ENCODE results near the gene OR10G3. TPM values are rescaled to one million over a fixed set of nuclear protein-coding genes. Genes with fewer than 3 reads are reported as not detected.

Gene OR10G3
- total and polyA plus RNA-seq, 2 of the 13 experiments (the other 11 are each of a cell fraction or from before 2014, with no cell fraction given), result not detected

DNA sequence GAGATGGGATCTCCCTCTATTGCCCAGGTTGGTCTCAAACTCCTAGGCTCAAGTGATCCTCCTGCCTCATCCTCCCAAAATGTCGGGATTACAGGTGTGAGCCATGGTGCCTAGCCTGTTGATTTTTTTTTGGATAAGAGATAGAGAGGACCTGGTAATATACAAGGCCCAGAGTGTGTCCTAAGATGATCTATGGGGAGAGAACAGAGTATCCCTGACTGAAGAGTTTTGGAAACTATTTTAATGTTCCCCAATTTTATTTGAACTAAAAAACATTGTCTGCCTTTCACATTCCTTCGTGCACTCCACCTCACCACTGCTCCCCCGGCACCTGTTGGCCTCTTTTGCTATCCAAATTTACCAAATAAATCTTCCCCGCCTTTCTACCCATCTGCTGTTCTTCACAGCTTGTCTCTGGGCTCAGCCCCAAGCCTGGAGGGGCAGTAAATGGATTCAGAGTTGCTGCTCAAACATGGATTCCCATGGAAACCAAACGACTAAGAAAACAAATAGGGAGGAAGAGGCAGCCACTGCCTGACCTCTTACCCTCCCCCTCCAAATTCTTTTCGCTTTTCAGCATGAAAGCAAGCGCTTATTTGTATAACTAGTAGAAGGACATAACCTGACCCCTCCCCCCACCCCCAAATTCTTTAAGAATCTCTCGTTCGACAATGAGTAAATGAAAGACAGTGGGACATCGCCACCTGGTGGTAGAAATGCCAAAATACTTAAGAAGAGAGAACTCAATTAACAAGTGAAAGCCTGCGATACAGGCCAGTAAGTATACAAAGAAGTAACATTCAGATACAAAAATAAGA lies 22.6 kb downstream of the OR10G3 start (continued):
- TF ChIP-seq TSC22D2 (CRISPR knock-in tag; IDR thresholded peaks at IDR 0.05; ENCODE audit: borderline replicate concordance) (no peak), ZNF878 (CRISPR knock-in tag; IDR thresholded peaks at IDR 0.05) (0 out of 2 replicates have a peak, but pooled peaks have one; percentile 8), CEBPG (CRISPR knock-in tag; IDR thresholded peaks at IDR 0.05) (no peak; the same call in 1 of the 2 replicates), MEF2D (CRISPR knock-in tag; IDR thresholded peaks at IDR 0.05) (peak; percentile 51; the same call in 1 of the 2 replicates), NR2C2 (CRISPR knock-in tag; IDR thresholded peaks at IDR 0.05; ENCODE audit: borderline replicate concordance) (peak; percentile 44; the same call in 1 of the 2 replicates), HOXA3 (CRISPR knock-in tag; IDR thresholded peaks at IDR 0.05) (peak; percentile 64), ZBTB20 (CRISPR knock-in tag; IDR thresholded peaks at IDR 0.05; ENCODE audit: borderline replicate concordance, low read depth) (peak; percentile 73; the same call in 1 of the 2 replicates), ZNF790 (CRISPR knock-in tag; IDR thresholded peaks at IDR 0.05; ENCODE audit: borderline replicate concordance) (no peak), POGZ (CRISPR knock-in tag; IDR thresholded peaks at IDR 0.05) (no peak), PHF20 (CRISPR knock-in tag; IDR thresholded peaks at IDR 0.05) (0 out of 2 replicates have a peak, but pooled peaks have one; percentile 21), ELF3 (CRISPR knock-in tag; IDR thresholded peaks at IDR 0.05) (peak; percentile 46; the same call in 1 of the 2 replicates), ZNF10 (CRISPR knock-in tag; IDR thresholded peaks at IDR 0.05; ENCODE audit: borderline replicate concordance, low read depth) (no peak), CBX1 (IDR thresholded peaks at IDR 0.05; ENCODE audit: low read depth) (no peak), ZNF224 (CRISPR knock-in tag; IDR thresholded peaks at IDR 0.05) (no peak), ZNF317 (CRISPR knock-in tag; IDR thresholded peaks at IDR 0.05) (no peak), ATAD3A (CRISPR knock-in tag; IDR thresholded peaks at IDR 0.05) (no peak)

Measured in HepG2 (cell line).